Measurements from ENCODE around the gene GALNT17.

- TF ChIP-seq EZH2 (IDR thresholded peaks at IDR 0.05; ENCODE audit: low read depth) (no peak), CTCF (conservative IDR thresholded peaks at IDR 0.05) (no peak)
These were observed 245.1 kb downstream of the GALNT17 start for GRCh38 chr7:71377062-71377461.
